Hematopoietic multipotent progenitor cell treated with erythropoietin and hydrocortisone succinate and interleukin-3 and kit ligand, for 6 days (in vitro differentiated cells): Measurements from ENCODE around the gene NLN.
A peak's percentile ranks its signal among the peaks of the same experiment; 100 is the strongest.
"Not testable (repeated sequence)": the region's sequence is repeated elsewhere in the genome, so short reads cannot be mapped to it uniquely, and the experiment has no call there.

ENCODE experiments used
- DNase-seq: peaks from one replicate; pipeline ENCODE4 v3.0.0-alpha.2; 2015

The NLN gene

DNA sequence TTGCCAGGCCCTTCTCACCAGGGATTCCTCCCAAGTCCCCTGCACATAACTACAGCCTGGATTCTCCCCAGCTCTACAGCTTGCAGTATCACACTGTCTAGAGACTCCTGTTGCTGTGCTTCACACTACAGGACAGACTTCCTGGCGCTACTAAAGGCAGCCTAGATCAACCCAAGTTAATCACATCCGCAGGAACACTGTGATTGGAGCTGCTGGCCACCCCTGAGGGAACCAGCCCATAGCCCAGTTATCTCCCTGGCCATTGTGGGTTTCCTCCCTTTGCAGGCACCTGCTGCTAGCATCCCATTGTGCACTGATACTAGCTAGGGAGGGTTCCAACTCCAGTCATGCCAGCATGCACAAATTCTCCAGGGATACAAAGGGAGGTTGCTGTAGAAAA lies 53.5 kb downstream of the NLN start:
- no peak for DNase-seq

GRCh38 chr5:65776441-65777141 lies 54.6 kb downstream of the NLN start:
- no peak for DNase-seq

- DNase-seq: no peak
These were observed 56.1 kb downstream of the NLN start for GRCh38 chr5:65778126-65778525.

GRCh38 chr5:65779643-65780042 lies 57.6 kb downstream of the NLN start:
- peak; percentile 41 for DNase-seq

DNA sequence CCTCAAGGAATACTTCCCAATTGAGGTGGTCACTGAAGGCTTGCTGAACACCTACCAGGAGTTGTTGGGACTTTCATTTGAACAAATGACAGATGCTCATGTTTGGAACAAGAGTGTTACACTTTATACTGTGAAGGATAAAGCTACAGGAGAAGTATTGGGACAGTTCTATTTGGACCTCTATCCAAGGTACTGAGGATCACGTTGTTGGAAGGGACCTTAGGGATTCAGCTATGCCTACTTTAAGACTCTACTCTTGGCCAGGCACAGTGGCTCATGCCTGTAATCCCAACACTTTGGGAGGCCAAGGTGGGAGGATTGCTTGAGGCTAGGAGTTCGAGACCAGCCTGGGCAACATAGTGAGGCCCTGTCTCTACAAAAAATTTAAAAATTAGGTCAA lies 66.3 kb downstream of the NLN start:
- DNase-seq: not testable (repeated sequence)

DNA sequence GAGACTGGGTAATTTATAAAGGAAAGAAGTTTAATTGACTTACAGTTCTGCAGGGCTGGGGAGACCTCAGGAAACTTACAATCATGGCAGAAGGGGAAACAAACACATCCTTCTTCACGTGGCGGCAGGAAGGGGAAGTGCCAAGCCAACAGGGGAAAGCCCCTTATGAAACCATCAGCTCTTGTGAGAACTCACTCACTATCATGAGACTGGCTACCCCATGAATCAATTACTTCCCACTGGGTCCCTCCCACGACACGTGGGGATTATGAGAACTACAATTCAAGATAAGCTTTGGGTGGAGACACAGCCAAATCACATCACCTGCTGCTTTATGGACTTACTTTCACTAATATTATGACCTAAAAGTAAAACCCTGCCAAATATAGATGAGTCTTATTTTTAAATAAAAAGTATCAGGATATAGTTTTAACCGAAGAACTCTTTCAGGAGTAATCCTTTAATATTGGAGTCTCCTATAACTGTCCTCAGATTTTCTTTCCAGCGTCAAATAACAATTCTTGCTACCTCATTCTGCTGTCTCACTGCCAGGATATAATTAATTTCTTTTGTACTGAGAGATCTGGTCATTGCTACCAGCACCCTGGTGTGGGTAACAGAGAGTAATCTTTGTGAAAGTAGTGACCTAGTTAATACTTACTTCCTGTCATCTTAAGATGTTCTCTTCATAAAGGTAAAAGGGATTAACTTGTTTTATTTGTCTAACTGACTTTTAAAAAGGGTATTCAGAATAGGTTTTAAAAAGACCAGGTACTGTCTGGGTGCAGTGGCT lies 68.6 kb downstream of the NLN start:
- DNase-seq: peak; percentile 42

DNA sequence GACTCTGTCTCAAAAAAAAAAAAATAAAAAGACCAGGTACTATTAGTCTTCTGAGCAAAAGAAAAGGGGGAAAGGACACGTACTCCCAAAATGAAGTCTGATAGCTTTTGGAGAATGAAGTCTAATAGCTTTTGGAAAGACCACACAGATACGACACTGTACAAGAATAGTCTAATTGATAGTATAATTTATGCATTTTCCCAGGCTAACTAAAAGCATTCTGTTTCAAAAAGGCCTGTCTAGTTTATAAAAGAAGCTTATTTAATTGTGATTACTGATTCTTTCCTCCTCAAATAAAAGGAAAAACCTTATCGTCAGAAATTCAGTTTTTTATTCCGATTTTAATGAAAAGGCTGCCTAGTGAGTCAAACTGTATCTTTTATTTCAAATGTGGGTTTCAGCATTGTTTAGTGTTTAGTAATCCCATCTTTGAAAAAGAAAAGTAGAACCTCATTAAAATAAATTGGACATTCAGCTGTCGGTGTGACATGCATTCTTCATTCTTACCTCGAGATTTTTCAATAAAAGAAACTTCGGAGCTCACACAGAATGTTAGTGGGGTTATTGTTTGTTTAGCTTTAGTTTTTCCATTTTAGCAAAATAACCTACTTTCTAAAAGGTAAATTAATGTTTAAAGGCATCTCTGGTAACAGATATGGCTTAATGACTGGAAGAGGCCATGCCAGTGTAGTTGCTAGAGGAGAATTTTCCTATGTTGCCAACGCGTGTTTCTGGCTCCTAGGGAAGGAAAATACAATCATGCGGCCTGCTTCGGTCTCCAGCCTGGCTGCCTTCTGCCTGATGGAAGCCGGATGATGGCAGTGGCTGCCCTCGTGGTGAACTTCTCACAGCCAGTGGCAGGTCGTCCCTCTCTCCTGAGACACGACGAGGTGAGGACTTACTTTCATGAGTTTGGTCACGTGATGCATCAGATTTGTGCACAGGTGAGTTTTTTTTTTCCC lies 70.0 kb downstream of the NLN start:
- DNase-seq: no peak

GRCh38 chr5:65796269-65796668 lies 74.3 kb downstream of the NLN start:
- DNase-seq: no peak

DNA sequence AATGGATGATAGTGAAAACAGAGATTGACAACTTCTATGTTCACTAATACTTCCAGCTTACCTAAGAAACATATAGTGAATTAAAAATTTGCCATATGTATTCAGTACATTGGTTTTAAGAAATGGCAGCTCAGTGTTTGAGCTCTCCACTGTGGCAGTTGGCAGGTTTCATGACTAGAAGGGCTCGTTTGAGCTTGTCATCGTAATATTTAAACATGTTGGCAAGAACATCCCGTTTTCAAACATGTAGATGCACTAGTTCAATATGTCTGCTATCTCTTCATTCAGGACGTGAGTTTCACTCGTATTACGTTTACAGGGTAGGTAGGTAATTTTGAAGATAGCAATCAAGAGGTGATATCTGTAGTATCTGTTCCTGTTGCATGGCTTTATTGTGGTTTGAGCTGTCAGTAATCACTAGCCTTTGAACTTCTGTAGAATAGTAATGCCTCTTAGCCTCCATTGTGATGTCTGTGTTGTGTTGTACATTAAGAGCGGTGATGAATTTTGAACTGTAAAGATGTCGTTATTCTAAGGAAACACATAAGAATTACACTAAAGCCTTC lies 74.8 kb downstream of the NLN start:
- DNase-seq: no peak

GRCh38 chr5:65797481-65797880 lies 75.5 kb downstream of the NLN start:
- DNase-seq: no peak

GRCh38 chr5:65799857-65800256 lies 77.9 kb downstream of the NLN start:
- DNase-seq: no peak

GRCh38 chr5:65800775-65801174 lies 78.8 kb downstream of the NLN start:
- no peak for DNase-seq

- DNase-seq: no peak
These were observed 79.4 kb downstream of the NLN start for GRCh38 chr5:65801352-65801783.

DNA sequence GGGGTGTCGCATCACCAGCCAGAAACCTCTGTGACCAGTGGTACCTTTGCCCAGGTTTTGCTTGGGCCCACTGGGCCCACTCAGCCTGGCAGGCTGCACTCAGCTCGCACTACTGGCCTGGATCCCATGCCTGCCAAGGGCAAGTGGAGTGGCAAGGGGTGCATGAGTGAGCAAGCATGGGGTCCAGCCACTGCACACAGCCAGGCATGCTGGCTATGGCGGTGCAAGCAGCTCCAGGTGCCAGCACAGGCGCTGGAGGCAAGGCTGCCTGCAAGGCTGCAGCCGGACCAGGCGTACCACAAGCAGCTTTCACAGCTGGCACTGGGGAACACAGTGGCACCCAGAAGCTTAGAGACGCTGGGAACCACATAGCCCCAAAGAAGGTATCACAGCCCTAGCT lies 80.1 kb downstream of the NLN start:
- no peak for DNase-seq

GRCh38 chr5:65802820-65803219 lies 80.8 kb downstream of the NLN start:
- DNase-seq: no peak

DNA sequence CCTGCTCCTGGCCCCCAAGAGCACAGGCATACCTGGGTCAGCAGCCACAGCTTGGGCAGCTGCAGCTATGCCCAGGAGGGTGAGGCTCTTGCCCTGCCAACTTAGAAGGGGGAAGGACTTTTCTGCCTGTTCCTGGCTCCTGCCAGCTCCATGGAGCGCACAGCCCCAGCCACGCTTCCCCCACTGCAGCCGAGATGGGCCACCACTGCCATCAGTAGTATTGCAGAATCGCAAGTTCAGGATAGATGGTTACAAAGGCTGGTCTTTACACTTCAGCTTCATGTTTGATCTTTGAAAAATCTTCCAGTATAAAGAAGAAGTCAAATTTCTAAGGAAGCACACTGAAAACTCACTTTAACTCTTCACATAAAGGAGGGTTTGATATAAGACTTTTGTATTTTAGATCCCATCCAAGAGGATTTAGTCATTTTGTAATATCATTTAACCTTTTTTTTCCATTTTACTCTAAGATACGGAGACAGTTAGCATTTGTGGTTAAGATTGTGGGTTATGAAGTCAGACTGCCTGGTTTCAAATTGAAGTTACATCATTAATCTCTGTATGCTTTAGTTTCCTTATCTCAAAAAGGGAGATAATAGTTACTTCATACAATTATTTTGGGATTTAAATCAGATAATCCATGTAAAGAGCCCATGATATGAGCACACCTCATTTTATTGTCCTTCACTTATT lies 81.8 kb downstream of the NLN start:
- DNase-seq: peak; percentile 49

DNA sequence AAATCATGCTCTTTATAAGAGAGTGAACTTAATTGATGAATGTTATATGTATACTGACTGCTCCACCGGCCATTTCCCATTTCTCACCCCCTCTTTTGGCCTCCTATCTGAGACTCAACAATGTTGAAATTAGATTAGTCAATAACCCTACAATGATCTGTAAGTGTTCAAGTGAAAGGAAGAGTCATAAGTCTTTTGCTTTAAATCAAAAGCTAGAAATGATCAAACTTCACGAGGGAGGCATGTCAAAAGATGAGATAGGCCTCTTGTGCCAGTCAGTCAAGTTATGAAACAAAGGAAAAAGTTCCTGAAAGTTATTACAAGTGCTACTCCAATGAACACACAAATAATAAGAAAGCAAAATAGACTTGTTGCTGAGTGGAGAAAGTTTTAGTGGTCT lies 83.1 kb downstream of the NLN start:
- no peak for DNase-seq

GRCh38 chr5:65807494-65807893 lies 85.5 kb downstream of the NLN start:
- DNase-seq: not testable (repeated sequence)

GRCh38 chr5:65808251-65808741 lies 86.3 kb downstream of the NLN start:
- no peak for DNase-seq

DNA sequence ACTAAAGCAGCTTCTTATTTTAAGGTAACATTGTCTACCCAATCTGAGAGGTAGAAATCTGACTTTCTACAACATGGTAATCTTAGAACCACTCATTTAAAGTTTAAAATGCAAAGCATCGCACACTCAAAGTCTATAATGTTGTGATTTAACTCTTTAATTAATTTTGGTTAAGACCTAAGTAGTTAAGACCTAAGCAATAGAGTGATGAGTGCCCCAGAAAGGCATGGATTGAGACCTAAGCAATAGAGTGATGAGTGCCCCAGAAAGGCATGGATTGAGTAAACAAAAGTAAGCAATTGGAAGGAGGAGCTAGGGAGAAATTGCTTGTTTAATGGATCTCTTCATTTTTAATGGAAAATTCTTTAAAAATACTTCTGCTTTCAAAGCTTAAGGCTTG lies 86.8 kb downstream of the NLN start:
- no peak for DNase-seq

- peak; percentile 72 for DNase-seq
These were observed 88.0 kb downstream of the NLN start for GRCh38 chr5:65809817-65810531.
